Endodermal cell (in vitro differentiated cells): ENCODE measurements around the gene RIMBP2. TPM values are rescaled to one million over a fixed set of nuclear protein-coding genes. Genes with fewer than 3 reads are reported as not detected.

Experiments used
- DNase-seq: peaks from one replicate; pipeline ENCODE4 v3.0.0-alpha.2; 2017
- H3K27ac ChIP-seq: 2 replicates; pipeline ENCODE4 v1.5.1; 2013; ENCODE audit warnings: mild to moderate bottlenecking, low read depth, low read length, moderate library complexity
- H3K27me3 ChIP-seq: 2 replicates; pipeline ENCODE4 v1.6.1; 2013; ENCODE audit warnings: mild to moderate bottlenecking, low read length, moderate library complexity; ENCODE audit not compliant: insufficient read depth, control insufficient read depth, poor library complexity, severe bottlenecking
- H3K36me3 ChIP-seq: 2 replicates; pipeline ENCODE4 v1.7.0; 2013; ENCODE audit warnings: mild to moderate bottlenecking, low read length, moderate library complexity; ENCODE audit not compliant: control insufficient read depth, insufficient read depth
- H3K4me1 ChIP-seq: one replicate; pipeline ENCODE4 v1.7.0; 2013; ENCODE audit warnings: low read length; ENCODE audit not compliant: control insufficient read depth, insufficient read depth
- H3K4me3 ChIP-seq: 2 replicates; pipeline ENCODE4 v1.5.1; 2013; ENCODE audit warnings: mild to moderate bottlenecking, low read length, moderate library complexity
- H3K9ac ChIP-seq: 2 replicates; pipeline ENCODE4 v1.6.1; 2013; ENCODE audit warnings: mild to moderate bottlenecking, low read length, moderate library complexity; ENCODE audit not compliant: poor library complexity, severe bottlenecking; ENCODE audit errors: extremely low read depth
- H3K9me3 ChIP-seq: 2 replicates; pipeline ENCODE4 v1.6.1; 2013; ENCODE audit warnings: mild to moderate bottlenecking, low read length, moderate library complexity; ENCODE audit not compliant: control insufficient read depth
- H3K27ac Mint-ChIP-seq: 2 replicates; pipeline ENCODE4 v1.8.0; 2020; ENCODE audit warnings: mixed read lengths
- H3K27me3 Mint-ChIP-seq: 2 replicates; pipeline ENCODE4 v1.8.0; 2021; ENCODE audit warnings: mild to moderate bottlenecking, mixed read lengths; ENCODE audit not compliant: insufficient read depth
- H3K36me3 Mint-ChIP-seq: 2 replicates; pipeline ENCODE4 v1.8.0; 2020; ENCODE audit warnings: low read depth, mixed read lengths
- H3K4me1 Mint-ChIP-seq: 2 replicates; pipeline ENCODE4 v1.8.0; 2020; ENCODE audit warnings: mixed read lengths
- H3K4me3 Mint-ChIP-seq: 2 replicates; pipeline ENCODE4 v1.8.0; 2020; ENCODE audit warnings: mild to moderate bottlenecking, moderate library complexity, mixed read lengths
- H3K9me3 Mint-ChIP-seq: 2 replicates; pipeline ENCODE4 v1.8.0; 2020; ENCODE audit warnings: mild to moderate bottlenecking, mixed read lengths
- CTCF ChIP-seq: fragments of 200-600 bp; sonication (generic); conservative IDR thresholded peaks from 2 replicates; pipeline ENCODE4 v1.5.0; 2021; ENCODE audit warnings: antibody characterized with exemption, mild to moderate bottlenecking
- whole genome bisulfite sequencing, 2 experiments: methylation state at CpG; one replicate each; pipeline versions ENCODE4 v1.1.5 to v1.1.7; 2013; ENCODE audit warnings: missing lambda C conversion rate in 2 of 2, mixed read lengths in 1 of 2; ENCODE audit not compliant: insufficient coverage in 1 of 2, insufficient read length in 1 of 2; 5-methylcytosine and 5-hydroxymethylcytosine counted together
- total RNA-seq, 2 donors: library from RNA; stranded (reverse); fragmentation: NEBNext Ultra II Directional in 1 of 2; extraction: Animal tissue kit (Norgen Biotek cat#: 25700) in 1 of 2; gene quantifications; 2 replicates in 1 of 2; 3 replicates in 1 of 2; pipeline ENCODE4 v1.2.1, GENCODE V29; 2021

The RIMBP2 gene
- total RNA-seq, 2 donors from 2014 or later, result 0.13 to 3.4 TPM

GRCh38 chr12:130620281-130620680 is 95.8 kb downstream of the RIMBP2 start:
- H3K27ac Mint-ChIP-seq, result no peak overlapping the region

GRCh38 chr12:130619385-130620001 is 96.6 kb downstream of the RIMBP2 start:
- H3K36me3 ChIP-seq, result no peaks in the 10 kb centered on the region
- no peak overlapping the region for H3K27ac ChIP-seq
- DNase-seq, result peak; percentile 44
- H3K9me3 Mint-ChIP-seq, result peaks cover 30% of the 10 kb centered on the region
- H3K36me3 Mint-ChIP-seq, result peaks cover 3% of the 10 kb centered on the region
- 91 to 95% methylated on average over 15 to 16 of the region's 16 CpGs for WGBS, 2 experiments
- no peaks in the 10 kb centered on the region for H3K27me3 ChIP-seq
- no peaks in the 10 kb centered on the region for H3K4me1 ChIP-seq
- H3K27ac Mint-ChIP-seq, result no peak overlapping the region
- no peak overlapping the region for H3K4me3 ChIP-seq
- no peaks in the 10 kb centered on the region for H3K4me1 Mint-ChIP-seq
- H3K9me3 ChIP-seq, result peaks cover 11% of the 10 kb centered on the region
- TF ChIP-seq CTCF, result no peak
- H3K9ac ChIP-seq, result no peak overlapping the region
- no peak overlapping the region for H3K4me3 Mint-ChIP-seq
- H3K27me3 Mint-ChIP-seq, result no peaks in the 10 kb centered on the region

More at GRCh38 chr12:130620281-130620680, 95.8 kb downstream of the RIMBP2 start:
- peak; percentile 34 for DNase-seq
- Mint-ChIP-seq H3K9me3 (peaks cover 30% of the 10 kb centered on the region), H3K4me3 (no peak overlapping the region), H3K36me3 (peaks cover 3% of the 10 kb centered on the region), H3K27me3 (no peaks in the 10 kb centered on the region), H3K4me1 (peaks cover 2% of the 10 kb centered on the region)
- 94 to 95% methylated on average over 10 to 14 of the region's 14 CpGs for WGBS, 2 experiments
- Histone ChIP-seq H3K27me3 (no peaks in the 10 kb centered on the region), H3K27ac (no peak overlapping the region), H3K36me3 (no peaks in the 10 kb centered on the region), H3K4me1 (no peaks in the 10 kb centered on the region), H3K4me3 (no peak overlapping the region), H3K9me3 (peaks cover 11% of the 10 kb centered on the region), H3K9ac (no peak overlapping the region)
- no peak for TF ChIP-seq CTCF

- no peak for TF ChIP-seq CTCF
- no peaks in the 10 kb centered on the region for H3K27me3 Mint-ChIP-seq
- no peaks in the 10 kb centered on the region for H3K4me1 Mint-ChIP-seq
- 87 to 90% methylated on average over 2 to 4 of the region's 4 CpGs for WGBS, 2 experiments
- H3K27me3 ChIP-seq, result no peaks in the 10 kb centered on the region
- peak; percentile 55 for DNase-seq
- H3K4me1 ChIP-seq, result no peaks in the 10 kb centered on the region
- no peak overlapping the region for H3K4me3 ChIP-seq
- no peaks in the 10 kb centered on the region for H3K36me3 ChIP-seq
- peaks cover 11% of the 10 kb centered on the region for H3K9me3 ChIP-seq
- no peak overlapping the region for H3K27ac Mint-ChIP-seq
- H3K9ac ChIP-seq, result no peak overlapping the region
- H3K36me3 Mint-ChIP-seq, result peaks cover 3% of the 10 kb centered on the region
- H3K9me3 Mint-ChIP-seq, result peaks cover 24% of the 10 kb centered on the region
- H3K4me3 Mint-ChIP-seq, result no peak overlapping the region
- no peak overlapping the region for H3K27ac ChIP-seq
These were observed 98.9 kb downstream of the RIMBP2 start for GRCh38 chr12:130617219-130617618.
